AG09319 (cell line): ENCODE measurements around the gene TPK1.

Experiments used
- DNase-seq: peaks from one replicate; pipeline ENCODE4 v3.0.0-alpha.2; 2010; ENCODE audit warnings: low read depth; ENCODE audit errors: extremely low read depth
- CTCF ChIP-seq: IDR thresholded peaks from 2 replicates; pipeline ENCODE4 v1.5.1; 2011; ENCODE audit warnings: low read depth, mild to moderate bottlenecking, inconsistent platforms, low read length, moderate library complexity

TPK1 gene

GRCh38 chr7:144824360-144824759 is 11.5 kb downstream of the TPK1 start:
- no peak for DNase-seq
- no peak for TF ChIP-seq CTCF

GRCh38 chr7:144822223-144822622 is 13.6 kb downstream of the TPK1 start:
- no peak for TF ChIP-seq CTCF
- DNase-seq, result no peak

GRCh38 chr7:144821067-144821466 is 14.8 kb downstream of the TPK1 start:
- no peak for DNase-seq
- no peak for TF ChIP-seq CTCF

- no peak for DNase-seq
- TF ChIP-seq CTCF, result no peak
Measured at GRCh38 chr7:144820552-144820951, 15.3 kb downstream of the TPK1 start.

GRCh38 chr7:144819566-144819965 is 16.3 kb downstream of the TPK1 start:
- no peak for TF ChIP-seq CTCF
- no peak for DNase-seq

- no peak for DNase-seq
- no peak for TF ChIP-seq CTCF
Measured at GRCh38 chr7:144818511-144818910, 17.3 kb downstream of the TPK1 start.

GRCh38 chr7:144817001-144817400 is 18.9 kb downstream of the TPK1 start:
- DNase-seq, result no peak
- TF ChIP-seq CTCF, result no peak
